HG02884 (cell line): ENCODE measurements around the gene SCRT2.
"Not testable (repeated sequence)": the region's sequence is repeated elsewhere in the genome, so short reads cannot be mapped to it uniquely, and the experiment has no call there.

Experiments
- ATAC-seq: cut with Tn5 transposase; IDR thresholded peaks from one replicate; pipeline ENCODE4 v1.9.1; 2021; ENCODE audit warnings: mild to moderate bottlenecking, moderate library complexity; ENCODE audit not compliant: unreplicated experiment

The SCRT2 gene

GRCh38 chr20:653590-654416, 21.8 kb downstream of the SCRT2 start:
- ATAC-seq: no peak

- peak; percentile 87 for ATAC-seq
Measured at GRCh38 chr20:653110-653589, 22.5 kb downstream of the SCRT2 start, which contains the start of gene SRXN1. SRXN1 (minus strand) TSS chr20:653200; CDS start chr20:653185, 15 bp downstream.

GRCh38 chr20:652615-653109, 22.9 kb downstream of the SCRT2 start:
- ATAC-seq: no peak

GRCh38 chr20:651713-652614, 23.6 kb downstream of the SCRT2 start:
- no peak for ATAC-seq

- ATAC-seq: no peak
Measured at GRCh38 chr20:650954-651353, 24.6 kb downstream of the SCRT2 start.

GRCh38 chr20:650281-650680, 25.3 kb downstream of the SCRT2 start:
- no peak for ATAC-seq

GRCh38 chr20:647479-648019, 28.1 kb downstream of the SCRT2 start:
- no peak for ATAC-seq

- no peak for ATAC-seq
Measured at GRCh38 chr20:646868-647233, 28.8 kb downstream of the SCRT2 start.

GRCh38 chr20:646107-646867, 29.3 kb downstream of the SCRT2 start:
- no peak for ATAC-seq

- ATAC-seq: peak; percentile 65
Measured at GRCh38 chr20:645318-646106, 30.1 kb downstream of the SCRT2 start.

GRCh38 chr20:644692-645317, 30.8 kb downstream of the SCRT2 start:
- no peak for ATAC-seq

- ATAC-seq: no peak
Measured at GRCh38 chr20:642398-643174, 33.0 kb downstream of the SCRT2 start.

- ATAC-seq: not testable (repeated sequence)
Measured at GRCh38 chr20:642013-642397, 33.6 kb downstream of the SCRT2 start.

GRCh38 chr20:641516-641875, 34.1 kb downstream of the SCRT2 start:
- ATAC-seq: no peak

GRCh38 chr20:640674-641515, 34.7 kb downstream of the SCRT2 start:
- no peak for ATAC-seq

GRCh38 chr20:638579-638978, 37.0 kb downstream of the SCRT2 start:
- no peak for ATAC-seq

- no peak for ATAC-seq
Measured at GRCh38 chr20:637559-637958, 38.0 kb downstream of the SCRT2 start.

GRCh38 chr20:635893-636338, 39.7 kb downstream of the SCRT2 start:
- ATAC-seq: no peak
